ENCODE measurements around the gene PLAC9.

Gene PLAC9

DNA sequence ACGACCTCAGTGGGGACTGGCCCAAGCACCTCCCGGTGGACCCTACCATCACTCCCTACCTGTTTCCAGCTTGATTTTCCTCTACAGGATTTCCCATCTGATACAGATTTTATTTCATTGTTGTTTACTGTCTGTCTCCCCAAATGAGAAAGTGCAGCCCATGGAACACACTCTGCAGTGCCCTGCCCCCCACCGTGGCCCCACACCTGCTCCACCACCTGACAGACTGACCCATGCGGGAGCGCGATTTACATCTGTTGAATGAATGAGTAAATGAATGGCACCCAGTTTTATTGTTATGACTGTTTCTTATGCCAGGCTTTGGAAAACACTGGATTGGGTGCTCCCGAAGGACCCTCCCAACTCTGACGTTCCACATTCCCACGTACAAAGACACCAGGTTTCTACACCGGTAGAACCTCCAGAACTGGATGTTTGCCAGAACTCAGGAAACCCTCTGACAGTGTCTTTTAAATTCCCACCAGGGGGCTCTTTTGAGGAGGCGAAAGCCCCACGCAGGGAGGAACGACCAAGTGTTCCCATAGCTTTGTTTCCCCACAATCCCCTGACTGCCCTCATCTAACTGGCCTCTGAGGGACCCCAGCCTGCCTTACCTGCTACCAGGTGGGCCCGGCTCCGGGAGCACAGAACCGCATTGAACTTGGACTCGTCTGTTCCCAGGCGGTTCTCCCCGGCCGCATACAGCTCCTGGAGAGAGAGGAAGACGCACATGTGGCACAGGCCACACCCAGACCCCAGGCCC is 29.0 kb downstream of the PLAC9 start:
- DNase-seq: no peak

DNA sequence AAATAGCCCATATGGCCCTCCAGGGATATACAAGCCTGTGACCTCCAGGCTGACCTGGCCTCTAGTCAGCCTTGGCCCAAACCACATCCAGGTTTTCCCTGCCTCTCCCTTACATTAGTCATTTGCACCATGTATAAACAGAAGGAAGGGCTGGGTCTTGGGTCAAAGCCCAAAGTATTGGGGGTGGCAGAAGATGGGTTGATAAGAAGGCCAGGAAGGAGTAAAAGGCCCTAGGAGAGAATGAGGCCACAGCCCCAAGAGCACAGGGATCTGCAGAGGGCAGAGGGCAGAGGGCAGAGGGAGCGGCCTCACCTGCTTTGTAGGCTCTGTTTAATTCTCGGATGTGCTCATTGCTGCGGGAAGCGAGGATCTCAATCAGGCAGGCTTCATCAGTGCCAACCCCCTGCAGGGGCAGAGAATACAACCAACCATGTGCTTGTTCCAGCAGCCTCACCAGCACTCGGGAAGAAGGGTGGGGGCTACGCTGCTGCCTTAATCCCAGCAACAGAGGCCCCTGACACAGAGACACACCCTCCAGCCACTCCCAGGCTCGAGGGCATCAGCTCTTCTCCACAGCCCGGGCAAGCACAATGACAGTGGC is 31.3 kb downstream of the PLAC9 start:
- no peak for DNase-seq

DNA sequence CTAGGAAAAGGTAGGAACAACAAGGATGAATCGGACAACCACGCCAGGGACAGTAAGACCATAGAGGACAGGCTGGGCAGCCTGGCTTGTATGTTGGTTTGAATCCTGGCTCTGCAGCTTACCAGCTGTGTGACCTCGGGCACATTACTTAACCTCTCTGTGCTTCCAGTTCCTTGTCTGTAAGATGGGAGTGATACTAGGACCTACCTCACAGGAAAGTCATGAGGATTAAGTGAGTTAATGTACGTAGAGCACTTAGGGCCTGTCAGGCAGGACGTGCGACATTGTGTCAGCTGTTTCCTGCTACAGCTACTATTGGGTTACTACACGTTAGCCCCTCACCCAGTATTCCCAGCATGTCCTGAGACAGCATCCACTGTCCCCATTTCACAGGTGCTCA is 32.1 kb downstream of the PLAC9 start:
- no peak for DNase-seq

DNA sequence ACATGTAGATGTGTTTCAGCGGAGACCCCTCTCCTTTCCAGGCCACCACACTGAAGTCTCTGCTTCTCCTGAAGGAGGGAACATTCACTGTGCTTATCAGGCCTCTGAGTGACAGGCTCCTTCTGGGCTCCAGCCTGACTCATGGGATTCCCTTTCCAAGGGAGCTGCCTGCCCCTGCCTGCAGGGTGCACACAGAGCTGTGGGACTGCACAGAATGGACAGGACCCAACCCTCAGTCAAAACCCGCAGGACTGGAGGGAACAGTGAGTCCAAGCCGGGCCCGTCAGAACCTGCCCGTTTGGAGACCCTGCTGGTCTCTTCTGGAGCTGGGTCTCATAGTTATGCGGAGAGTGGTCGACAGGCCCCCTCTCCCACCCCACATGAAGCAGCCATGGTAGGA is 32.6 kb downstream of the PLAC9 start:
- no peak for DNase-seq

DNA sequence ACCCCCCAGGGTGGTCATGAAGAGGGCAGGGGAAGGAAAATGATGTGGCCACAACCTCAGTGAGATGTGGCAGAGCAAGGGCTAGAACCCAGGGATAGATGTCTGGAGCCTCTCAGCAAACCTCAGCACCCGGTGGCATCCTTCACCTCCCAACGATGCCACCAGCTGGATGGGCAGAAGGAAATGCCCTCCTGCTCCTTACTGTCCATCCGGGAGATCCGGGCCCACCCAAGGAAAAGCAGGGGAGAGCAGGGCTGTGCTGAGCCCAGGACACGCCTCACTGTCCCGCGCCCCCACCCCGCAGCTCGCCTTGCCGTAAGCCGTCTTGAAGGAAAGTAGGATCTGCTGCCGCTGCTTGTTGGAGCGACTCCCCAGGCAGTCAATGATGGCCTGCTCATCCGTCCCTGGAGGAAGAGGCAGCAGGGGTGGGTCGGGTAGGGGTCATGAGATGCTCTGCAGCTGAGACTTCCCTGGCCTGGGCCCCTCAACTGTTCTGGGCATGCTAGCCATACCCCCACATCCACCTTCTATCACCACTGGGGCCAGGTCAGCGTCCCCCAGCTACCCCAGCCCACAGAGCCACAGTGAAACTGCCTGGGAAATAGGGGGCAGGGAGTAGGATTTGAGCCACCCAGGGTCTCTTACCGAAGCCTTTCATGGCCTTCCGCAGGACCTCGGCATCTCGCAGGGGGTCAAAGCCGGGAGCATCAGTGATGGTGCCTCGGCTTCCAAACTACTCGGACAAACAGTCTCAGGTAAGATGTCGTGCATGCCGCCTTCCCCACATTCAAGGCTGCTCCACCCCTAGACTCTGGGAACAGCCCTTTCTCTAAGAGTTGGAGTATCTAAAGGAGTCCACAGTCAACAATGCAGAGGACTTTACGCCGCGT is 34.3 kb downstream of the PLAC9 start:
- no peak for DNase-seq

DNA sequence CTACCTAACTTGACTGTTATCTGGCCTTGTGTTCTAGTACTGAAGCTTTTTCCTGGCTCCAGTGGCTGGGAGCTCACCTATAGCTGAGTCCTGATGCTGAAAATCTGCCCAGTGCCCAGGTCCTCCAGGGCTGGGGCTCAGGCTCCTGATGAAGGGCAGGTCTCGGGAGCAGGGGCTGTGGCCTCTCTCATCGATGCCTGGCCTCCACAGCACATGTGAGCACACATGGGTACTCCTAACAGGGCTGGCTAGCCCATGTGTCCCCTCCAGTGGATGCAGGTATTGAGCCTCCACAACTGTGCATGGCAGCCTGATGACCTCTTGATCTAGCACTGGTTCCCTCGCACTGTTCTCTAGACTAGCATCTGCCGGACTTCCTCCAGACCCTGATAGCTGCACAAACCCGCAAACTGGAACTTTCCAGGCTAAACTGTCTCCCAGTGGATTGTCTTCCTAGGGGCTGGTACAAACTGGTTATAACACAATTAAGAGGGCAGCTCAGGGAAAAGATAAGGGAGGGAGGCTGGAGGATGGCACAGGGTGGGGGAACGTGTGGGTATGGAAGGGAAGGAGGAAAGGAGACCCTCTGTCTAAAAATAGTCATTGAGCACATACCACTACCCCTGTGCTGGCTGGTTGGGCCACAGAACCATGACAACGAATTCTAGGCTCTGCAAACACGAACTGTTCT is 35.1 kb downstream of the PLAC9 start:
- no peak for DNase-seq

DNA sequence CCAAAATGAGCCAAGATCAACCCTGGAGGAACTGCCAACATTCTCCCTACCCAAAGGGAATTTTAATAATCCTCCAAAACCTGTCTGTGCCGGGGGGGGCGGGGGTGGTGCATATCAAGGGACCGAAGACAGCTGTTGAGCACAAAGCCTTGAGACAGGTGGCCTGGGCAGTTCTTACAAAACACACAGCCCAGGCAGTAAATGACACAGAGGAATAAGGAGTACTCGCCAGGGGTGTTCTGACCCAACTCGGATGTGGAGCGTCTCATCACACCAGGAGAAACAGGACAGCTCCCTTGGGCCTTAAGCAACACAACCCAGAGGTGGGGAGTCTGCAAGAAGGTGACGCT is 35.6 kb downstream of the PLAC9 start:
- DNase-seq: no peak

DNA sequence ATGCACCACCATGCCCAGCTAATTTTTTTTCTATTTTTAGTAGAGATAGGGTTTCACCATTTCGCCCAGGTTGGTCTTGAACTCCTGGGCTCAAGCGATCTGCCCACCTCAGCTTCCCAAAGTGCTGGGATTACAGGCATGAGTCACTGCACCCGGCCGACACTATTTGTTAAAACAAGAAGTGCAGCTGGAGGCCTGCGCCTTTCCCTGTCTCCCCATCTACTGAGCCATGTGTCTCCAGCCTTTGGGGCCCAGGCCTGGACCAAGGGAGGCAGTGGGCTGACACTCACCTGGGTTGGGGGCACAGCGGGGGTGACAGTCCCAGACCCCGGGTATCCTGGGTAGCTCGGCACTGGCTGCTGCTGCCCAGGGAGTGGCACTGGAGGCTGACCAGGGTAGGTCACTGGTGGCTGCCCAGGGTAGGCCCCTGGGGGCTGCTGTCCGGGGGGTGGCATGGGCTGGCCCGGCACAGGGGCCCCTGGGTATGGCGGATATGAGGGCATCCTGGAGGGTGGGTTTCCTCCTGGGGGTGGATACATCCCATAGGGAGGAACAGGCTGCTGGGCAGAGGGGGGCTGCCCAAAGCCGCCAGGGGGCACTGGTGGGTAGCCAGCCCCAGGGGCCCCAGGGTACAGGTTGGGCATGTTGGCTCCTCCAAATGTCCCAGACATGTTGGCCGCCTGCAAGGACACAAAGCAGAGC is 36.3 kb downstream of the PLAC9 start:
- peak; percentile 27 for DNase-seq

DNA sequence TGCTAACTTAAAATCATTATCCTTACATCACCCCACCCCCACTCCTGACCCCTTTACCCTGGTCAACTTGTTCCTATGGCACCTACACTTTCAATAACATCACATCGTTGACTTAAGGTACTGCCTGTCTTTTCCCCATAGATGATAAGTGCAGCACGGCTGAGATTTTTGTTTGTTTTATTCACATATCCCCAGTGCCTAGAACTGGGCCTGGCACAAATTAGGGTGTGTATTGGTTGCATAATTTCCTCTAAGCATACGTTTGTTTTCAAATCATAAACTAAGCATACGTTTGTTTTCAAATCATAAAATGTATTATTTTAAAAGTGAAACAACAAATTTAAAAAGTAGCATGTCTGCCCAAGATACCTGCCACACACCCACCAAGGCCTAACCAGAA is 37.5 kb downstream of the PLAC9 start:
- DNase-seq: no peak

DNA sequence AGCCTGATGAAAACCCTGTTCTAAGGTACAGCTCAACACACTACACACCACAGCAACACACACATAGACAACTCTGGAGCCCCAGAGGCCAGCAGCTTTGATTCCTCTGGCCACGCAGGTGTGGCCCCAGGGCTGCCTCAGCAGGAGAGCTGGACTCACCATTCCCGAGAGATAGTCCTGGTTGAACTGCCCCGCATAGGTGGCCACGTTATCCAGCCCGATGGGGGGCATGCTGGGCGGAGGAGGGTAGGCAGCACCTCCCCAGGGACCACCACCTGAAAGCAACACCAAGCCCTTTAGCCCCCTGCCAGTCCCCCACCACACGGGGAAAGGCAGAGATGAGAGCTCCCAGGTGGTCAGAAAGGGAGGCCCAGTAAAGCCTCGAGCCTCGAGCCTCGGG is 38.1 kb downstream of the PLAC9 start:
- DNase-seq: no peak

DNA sequence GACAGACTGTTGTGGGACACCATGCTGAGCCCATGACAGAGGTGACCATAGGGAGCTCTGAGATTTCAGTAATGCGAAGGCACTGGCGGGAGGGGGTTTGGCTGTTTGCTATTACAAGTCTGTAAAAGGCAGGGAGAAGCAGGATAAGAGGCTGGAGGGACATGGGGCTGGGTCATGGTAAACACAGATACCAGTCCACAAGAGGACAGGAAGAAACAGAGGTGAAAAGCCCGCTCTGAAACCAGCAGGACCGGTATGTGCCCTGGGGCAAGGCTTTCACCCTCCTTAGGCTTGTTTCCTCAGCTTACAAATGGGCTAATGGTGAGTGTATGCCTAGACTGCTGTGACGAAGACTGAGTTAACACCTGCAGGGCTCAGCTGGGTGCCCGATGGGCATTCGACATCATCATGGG is 38.7 kb downstream of the PLAC9 start:
- DNase-seq: no peak

DNA sequence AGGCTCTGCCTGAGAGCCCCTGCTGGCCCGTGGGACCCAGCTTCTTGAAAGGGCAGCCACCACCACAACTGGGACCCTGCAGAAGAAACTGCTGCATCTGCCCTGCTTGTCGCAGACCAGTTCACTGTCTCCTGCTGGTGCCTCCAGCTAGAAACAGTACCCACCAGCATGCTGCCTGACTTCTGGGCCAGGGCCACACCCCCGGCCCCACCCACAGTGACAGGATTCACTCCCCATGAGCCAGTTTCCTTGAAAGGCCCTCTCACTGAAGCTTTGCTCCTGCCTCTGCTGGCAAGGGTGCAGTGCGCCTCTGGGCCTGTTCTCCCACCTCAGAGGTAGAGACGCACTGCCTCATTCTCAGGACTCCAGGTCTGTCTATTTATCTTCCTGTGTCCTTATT is 40.4 kb downstream of the PLAC9 start:
- DNase-seq: no peak

DNA sequence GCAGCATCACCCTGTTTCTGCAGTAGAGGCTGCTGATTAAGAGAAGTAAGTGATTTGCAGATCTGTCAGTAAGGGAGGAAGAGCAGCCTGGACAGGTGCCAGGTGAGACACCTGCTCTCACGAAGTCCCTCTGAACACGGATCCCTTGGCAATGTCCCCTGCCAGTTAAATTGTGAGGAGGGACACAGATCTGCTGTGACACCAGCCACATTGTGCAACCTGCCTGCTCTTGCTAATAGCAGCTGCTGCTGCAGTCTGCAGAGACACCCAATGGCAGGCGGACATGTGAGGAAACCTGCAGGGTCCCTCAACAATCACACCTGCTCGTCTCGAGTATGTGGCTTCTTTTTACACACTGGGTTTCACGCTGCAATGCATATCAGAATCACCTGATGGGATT is 40.9 kb downstream of the PLAC9 start:
- DNase-seq: no peak

DNA sequence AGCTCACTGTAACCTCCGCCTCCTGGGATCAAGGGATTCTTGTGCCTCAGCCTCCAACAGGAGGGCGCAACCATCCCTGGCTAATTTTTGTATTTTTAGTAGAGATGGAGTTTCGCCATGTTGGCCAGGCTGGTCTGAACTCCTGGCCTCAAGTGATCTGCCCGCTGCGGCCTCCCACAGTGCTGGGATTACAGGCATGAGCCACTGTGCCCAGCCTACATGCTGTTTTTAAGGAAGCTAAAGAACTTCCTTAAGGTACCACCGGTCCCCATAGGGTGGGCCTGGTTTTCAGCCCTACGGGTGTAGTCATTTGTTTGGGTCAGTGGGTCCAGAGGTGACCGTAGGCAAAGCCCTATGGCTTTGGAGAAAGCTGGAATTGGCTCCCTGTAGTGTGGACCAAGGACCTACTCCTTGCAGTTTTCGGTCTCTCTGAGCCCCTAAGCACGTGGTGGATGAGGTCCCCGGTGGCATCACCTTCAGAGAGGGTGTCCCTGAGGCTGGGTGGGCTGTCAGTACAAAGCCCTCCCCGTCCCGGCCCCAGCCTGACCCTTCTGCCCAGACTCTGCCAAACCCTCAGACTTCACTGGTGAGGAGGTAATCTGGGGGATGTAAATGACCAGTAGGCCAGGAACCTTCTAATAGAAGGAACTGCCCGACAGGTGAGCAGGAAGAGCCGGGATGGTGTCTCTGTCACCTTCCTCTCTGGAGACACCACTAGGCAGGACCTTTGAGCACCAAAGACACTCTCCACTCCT is 42.3 kb downstream of the PLAC9 start:
- no peak for DNase-seq

DNA sequence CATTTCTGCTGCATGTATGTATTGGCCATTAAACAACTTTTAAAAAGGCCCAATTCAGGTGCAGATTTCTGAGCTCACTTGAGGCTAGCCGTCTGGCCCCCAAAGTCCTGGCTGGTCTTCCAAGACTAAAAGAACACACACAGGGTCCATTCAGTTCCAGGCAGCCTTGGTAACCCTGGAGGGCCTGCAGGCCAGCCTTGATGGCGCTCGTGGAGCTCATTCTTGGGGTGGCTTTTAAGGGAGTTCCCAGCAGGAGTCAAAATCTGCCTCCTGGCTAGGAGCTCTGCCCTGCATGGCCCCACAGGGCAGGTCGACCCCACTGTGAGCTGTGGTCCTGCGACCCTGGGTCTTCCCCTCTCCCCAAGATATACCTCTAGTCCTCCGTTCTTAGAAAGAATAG is 44.0 kb downstream of the PLAC9 start:
- DNase-seq: no peak

DNA sequence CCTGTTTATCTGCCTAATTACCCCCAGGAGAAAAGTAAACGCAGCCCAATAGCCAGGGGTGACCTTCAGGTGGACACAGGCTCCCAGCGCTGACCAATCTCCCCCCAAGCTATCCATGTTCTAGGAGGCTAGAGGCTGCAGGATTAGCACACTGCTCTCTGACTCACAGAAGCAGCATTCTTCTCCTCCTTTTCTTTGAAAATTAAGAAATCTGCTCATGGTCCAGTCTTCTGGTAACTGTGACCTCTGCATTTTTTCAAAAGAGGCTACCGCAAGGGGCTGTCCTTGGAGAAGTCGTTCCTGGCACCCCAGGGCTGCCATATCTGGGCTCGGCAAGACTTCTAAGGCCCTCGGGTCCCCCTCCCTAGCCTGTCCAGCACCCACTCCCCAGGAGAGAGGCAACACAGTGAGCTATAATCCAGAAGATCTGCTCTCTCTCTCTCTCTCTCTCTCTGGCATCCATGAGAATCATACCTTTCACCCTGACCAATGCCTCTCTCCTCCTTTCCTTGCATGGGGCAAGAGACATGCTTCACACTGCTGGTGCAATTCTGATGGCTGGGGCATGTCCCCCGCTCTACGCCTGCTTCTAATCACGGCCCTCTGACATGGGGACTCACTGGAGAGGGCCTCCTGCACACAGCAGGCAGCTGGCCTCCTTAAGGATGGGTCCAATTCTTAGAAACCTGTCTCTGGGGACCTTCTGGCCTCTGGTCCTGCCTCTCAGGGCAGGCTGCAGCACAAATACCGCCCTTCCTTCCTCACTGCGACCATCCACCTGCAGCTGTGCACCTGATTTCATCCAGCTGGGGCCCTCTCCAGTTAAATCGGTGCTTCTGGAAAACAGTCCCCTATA is 45.5 kb downstream of the PLAC9 start:
- DNase-seq: no peak

DNA sequence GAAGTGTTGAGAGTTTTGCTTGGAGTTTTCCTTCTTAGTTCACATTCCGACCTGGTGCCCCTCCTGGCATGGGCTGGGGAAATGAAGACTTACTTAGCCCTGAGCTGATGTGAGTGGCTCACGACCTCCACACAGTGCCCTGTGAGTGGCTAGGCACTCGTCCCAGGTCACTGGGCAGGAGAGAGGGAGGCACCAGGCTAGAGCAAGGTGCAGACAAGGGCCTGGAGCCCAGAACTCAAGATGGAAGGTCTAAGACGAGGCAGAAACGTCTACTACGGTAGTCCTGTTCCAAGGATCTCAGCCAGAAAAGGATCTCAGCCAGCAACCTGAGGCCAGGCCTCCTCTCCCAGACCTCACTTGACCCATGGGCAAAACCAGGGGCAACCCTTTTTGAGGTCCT is 50.5 kb downstream of the PLAC9 start:
- DNase-seq: no peak

DNA sequence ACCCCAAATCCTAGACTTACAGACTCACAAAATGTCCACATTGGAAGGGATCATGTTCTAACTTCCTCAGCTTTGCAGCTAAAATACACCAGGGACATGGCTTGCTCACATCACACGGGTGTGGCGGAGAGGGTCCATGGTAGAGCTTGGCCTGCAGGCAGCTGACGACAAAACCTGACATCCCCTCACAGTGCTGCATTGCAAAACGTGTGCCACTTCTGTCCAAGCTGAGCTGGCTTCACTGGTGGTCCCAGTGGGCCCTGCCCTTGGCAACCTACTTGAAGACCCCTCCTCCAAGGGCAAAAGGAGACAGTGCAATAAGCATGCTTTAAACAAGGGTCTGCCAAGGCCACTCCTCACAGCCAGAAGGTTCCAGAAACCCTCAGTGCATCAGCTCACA is 50.9 kb downstream of the PLAC9 start:
- DNase-seq: no peak

DNA sequence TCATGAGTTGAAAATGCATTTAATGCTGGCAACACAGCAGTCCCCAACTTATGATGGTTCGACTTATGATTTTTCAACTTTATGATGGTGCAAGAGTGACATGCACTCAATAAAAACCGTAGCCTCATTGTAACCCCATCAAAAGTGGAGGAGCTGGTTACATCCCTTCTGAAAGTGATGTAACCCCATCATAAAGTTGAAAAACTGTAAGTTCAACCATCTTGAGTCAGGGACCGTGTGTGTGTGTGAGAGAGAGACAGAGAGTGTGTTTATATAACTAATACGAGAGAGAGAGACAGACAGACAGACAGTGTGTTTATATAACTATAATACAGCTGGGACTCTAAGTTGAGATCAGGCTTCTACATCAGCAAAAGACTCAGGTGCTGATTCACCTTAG is 51.8 kb downstream of the PLAC9 start:
- no peak for DNase-seq

DNA sequence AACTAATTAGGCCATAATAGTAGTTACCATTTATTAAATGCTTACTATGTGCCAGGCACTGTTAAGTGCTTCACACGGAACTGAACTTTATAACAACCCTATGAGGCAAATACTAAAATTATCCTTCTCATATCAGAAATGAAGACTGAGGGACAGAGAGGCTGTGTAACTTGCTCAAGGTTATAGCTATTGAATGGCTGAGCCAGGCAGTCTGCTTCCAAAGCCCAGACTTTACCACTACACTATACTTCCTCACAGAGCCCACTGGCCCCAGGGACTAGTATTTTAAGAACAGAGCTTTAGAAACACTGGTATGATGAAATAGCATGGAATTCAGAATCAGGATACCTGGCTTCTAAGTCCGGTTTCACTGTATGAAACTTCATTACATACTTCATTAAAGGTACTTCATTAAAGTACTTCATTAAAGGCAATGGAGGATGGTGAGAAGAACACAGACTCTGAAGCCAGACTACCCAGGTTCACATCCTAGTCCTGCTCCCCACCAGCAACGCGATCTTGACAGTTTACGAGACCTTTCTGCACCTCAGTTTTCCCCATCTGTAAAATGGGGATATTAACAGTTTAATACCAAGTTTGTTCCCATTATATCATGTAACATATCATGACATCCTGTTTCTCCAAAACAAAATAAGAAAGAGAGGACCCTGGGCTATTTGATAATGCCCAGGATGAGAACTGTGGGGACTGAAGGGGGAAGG is 53.2 kb downstream of the PLAC9 start:
- no peak for DNase-seq

All from OCI-M1 (cell line).